OCI-LY1 (cell line): ENCODE data around the gene PTPRG.

Experiments
- CTCF ChIP-seq: fragments of 200-600 bp; sonication (generic), shearing (Covaris generic); IDR thresholded peaks from 2 replicates; pipeline ENCODE4 v1.5.1; 2017; ENCODE audit warnings: mild to moderate bottlenecking, antibody characterized with exemption, low read length, moderate library complexity, mixed read lengths
- EZH2 ChIP-seq: fragments of 200-600 bp; sonication (generic), shearing (Covaris generic); IDR thresholded peaks from 2 replicates; pipeline ENCODE4 v1.8.0; 2017; ENCODE audit warnings: borderline replicate concordance, mixed run types, mild to moderate bottlenecking, antibody characterized with exemption, low read length, moderate library complexity, mixed read lengths

- TF ChIP-seq EZH2, result no peak
- TF ChIP-seq CTCF, result peak; percentile 84
Measured at GRCh38 chr3:61936344-61936937, 375.1 kb downstream of the PTPRG start.
